ENCODE measurements around the gene GIPC3.

- TF ChIP-seq POLR2AphosphoS5 (IDR thresholded peaks at IDR 0.05) (no peak), EP300 (IDR thresholded peaks at IDR 0.05) (no peak), CTCF (IDR thresholded peaks at IDR 0.05) (peak in 1 of 2 donors; percentile 22), POLR2A (IDR thresholded peaks at IDR 0.05) (no peak)
Observed at GRCh38 chr19:3586127-3586626, 899 bp downstream of the GIPC3 start.
